Activated T-helper 9 cell treated with anti-CD3 and anti-CD28 coated beads, Interleukin-2, amount 50 U/mL, for 16 hours (primary cell): ENCODE measurements around the gene PRCD.

Experiments used
- DNase-seq: peaks from one replicate; pipeline ENCODE4 v3.0.0-alpha.2; 2020; ENCODE audit warnings: low read depth

The PRCD gene, protein sequence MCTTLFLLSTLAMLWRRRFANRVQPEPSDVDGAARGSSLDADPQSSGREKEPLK

DNA sequence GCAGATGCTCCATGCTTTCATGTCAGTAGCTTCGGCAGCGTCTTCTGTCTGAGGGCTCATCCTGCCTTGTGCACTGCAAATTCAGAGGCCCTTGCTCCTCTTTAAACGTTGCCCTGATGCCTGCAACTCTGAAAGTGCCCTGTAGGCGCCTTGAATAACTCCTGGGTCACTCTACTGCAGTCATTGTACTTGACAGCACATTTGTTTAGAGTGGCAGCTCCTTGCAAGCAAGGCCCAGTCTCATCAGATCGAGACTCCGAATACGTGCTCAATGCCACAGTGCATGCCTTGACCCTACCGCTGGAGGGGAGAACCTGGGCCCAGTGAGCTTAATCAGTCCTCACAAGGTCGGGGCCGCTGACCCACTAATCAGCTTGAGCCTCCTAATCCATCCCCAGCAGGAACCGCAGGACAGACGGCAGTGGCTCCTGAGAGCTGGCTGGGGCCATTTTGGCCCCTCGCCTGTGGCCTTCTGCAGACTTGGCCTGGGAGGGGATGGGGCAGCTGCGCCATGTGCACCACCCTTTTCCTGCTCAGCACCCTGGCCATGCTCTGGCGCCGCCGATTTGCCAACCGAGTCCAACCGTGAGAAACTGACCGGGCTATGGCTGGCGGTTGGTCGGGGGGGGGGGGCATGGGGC is at the start of gene PRCD:
Gene PRCD, plus strand, starts transcription at position 414 of the 641 bp plus-strand sequence. Its CDS starts 98 bp downstream, at position 512.
- no peak for DNase-seq

DNA sequence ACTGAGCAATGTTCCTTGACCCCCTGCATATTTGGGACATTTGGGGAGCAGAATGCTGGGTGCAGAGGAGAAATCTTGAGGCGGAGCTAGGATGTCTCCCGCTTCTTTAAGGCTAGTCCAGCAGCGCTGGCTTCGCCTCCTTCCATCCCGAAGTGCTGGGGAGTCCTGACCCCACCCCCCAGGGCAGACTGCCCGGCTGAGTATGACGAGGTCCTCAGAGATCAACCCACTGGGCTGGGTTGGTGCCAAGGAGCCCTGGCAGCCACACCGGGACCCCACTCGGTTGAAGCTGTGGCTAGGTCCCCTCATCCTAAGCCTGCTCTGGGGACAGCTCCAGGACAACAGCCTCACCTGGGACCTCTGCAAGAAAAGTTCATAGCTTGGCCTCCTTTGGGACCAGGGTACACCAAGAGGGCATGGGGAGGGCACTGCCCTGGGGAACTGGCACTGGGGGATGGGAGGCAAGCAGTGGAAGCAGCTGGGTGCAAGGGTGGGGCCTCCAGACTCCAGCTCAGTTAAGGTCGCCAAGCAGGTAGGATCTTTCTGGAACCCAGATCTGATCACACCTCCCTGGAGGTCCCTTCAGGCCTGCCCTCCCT is 49.6 kb upstream of the PRCD start:
- no peak for DNase-seq

DNA sequence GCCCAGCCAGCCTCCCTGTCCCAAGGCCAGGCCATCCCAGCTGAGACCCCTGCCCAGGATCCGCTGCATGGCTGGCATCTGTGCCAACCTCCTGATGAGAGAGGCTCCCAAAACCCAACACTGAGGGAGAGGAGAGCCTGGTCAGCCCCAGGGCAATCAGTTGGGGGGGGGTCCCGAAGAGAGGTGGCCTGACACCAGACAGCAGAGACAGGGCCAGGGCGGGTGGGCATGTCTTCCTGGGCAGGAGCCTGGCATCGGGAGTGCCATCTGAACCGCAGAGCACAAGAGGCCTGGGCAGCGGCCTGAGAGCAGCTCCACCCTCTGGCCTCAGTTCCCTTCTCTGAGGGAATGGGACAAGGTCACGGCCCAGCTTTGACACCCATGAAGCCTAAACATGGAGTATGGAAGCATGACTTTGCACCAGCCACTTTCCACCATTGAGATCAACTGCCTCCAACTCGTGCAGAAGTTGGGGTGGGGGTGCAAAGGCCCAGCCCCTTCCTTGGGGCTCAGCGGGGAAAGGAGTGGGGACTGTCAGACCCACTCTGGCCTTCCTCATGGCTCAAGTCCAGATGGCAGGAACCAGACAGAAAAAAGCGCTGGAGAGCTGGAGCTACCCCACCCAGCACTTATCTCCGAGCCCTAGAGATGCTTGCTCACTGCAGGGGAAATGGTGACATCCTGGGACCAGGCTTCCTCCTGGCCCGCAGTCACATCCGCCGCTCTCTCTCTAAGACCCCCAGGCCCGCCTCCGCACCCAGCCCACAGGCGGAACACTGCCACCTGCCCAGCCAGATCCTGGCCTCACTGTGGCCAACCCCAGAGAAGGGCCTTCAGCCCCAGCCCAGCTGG is 48.3 kb upstream of the PRCD start:
- DNase-seq: no peak

DNA sequence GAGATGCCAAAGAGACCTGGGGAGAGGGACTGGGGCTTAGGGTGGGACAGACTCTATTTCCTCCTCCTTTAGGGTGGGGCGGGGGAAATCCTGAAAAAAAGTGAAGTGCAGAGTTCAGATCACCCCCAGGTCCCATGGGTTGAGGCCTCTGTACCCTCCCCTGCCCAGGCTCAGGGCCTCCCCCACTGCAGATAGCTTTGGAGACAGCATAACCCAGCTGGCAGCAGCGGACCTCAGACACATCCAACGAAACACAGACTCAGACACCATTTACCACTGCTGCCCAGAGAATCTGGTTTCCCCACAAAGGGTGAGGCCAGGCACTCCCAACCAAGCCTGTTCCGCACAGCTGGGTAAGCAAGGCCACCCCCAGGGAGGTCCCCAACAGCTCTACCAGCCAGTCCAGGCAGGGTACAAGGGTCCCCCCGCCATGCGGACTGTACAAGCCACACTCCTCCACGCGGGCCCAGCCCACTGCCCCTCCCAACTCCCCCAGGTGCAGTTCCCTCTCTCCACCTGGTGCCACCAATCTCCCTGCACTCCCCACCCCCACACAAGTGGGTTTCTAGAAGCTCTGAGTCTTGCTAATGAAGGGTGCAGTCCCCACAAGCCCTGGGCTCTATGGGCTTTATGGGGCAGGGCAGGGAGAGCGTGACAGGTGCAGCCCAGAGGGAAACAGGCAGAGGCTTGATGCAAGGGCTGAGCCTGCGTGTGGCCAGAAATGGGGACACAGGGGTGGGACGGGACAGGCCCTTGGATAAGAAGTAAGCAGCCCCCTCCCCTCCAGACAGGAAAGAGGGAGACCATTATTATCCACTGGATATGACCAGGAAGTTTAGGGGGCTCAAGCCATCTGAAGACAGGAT is 47.5 kb upstream of the PRCD start:
- no peak for DNase-seq

DNA sequence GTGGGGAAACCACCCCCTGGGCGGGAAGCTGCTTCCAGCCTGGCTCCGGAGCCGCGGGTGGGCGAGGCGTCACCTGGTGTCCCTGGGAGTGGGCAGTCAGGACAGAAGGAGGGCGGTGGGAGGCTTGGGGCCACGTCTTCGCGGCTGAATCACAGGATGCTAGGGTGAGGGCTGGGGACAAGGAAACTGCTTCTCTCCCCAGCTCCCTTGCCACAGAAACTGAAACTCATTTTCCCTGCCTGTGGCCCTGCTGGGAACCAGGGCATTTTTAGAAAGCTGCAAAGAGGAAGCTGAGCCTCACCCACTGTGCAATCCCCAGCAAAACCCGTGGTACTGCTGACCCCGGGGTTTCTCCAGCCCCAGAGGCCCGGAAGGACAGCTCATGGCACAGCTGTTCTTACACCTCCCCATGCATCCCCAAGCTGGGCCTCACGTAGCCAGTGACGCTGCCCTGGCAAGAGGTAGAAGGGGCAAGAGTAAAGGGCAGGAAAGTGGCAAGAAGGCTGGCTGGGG is 46.8 kb upstream of the PRCD start:
- DNase-seq: peak; percentile 21

DNA sequence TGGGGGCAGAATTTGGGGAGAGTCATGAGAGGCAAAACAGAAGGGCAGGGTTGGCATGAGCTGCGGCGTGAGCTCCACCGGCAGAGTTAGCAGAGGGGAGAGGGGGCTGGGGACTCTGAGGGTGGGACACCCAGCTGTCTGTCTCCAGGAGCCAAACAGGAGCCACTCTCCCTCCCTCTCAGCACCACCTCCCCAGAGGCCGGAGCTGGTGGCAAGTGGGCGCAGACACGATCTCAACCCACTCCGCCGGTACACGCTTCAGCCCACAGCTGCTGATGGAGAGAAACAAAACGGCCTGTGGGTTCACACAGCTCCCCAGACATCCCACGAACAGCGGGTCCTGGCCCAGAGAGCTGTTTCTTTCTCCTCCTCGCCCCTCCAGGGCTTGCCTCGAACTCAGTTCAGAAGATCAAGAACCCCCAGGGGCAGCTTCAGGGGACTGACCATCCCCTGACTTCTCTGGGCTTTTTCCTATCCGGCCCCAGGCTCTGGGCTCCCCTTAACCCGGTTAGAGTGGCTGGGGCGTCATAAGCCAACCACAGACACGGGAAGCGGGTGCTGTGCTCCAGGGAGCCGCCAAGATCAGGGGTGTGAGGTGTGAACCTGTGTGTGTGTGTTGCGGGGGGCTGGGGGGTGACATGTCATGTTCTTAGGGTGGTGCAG is 46.2 kb upstream of the PRCD start:
- no peak for DNase-seq

DNA sequence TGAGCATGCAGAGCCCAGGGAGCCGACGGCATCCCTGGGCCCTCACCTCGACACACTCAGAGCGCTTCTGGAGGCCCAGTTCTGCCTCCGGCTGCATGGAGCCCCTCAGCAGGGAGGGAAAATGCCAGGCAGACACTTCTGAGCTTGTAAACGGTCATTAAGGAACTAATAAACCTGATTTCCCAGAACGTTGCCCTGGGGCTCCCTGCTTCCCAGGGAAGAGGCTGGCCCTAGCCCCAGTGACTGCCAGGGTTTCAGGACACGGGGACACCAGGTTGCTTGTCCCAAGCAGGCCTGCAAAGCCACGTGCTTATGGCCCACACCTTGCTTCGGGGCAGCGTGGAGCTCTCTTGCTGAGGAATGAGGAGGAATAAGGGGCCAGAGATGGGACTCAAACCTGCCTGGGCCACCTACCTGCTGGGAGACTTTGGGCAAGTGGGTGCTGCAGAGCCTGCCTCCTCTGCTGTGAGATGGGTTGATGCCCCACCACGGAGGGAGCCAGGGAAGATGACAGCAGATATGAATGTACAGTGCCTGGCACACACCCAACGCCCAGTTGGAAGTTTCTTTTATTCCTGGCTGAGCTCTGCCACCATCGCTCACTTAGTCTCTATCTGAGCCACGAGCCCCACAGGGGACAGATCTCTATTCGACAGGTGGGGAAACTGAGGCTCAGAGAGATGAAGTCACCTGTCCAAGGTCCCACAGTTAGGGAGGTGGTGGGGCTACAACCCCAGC is 44.0 kb upstream of the PRCD start:
- DNase-seq: no peak

DNA sequence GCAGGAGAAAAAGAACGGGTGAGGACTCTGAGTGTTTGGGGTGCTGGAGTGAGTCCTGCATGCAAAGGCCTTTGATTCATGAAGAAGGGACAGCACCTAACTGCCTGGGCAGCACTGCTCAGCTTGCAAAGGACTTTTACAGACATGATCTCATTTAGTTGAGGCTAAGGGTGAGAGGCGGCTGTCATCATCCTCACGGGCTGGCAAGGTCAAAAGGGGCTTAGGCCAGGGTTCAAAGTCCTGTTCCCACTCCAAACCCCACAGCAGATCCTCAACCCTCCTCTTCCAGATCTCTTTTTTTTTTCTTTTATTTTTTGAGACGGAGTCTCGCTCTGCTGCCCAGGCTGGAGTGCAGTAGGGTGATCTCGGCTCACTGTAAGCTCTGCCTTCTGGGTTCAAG is 43.4 kb upstream of the PRCD start:
- DNase-seq: no peak

DNA sequence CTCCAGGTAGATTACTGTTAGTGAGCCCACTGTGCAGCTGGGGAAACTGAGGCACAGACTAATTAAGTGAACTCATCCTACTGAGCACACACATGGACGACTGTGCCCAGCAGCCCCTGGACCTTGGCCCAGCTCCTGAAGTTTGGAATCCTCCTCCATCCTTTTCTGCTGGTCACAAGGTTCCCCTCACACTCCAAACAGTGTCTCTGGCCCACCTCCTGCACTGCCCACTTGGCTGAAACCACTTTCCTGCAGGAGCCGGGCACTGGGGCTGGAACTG is 42.2 kb upstream of the PRCD start:
- no peak for DNase-seq

DNA sequence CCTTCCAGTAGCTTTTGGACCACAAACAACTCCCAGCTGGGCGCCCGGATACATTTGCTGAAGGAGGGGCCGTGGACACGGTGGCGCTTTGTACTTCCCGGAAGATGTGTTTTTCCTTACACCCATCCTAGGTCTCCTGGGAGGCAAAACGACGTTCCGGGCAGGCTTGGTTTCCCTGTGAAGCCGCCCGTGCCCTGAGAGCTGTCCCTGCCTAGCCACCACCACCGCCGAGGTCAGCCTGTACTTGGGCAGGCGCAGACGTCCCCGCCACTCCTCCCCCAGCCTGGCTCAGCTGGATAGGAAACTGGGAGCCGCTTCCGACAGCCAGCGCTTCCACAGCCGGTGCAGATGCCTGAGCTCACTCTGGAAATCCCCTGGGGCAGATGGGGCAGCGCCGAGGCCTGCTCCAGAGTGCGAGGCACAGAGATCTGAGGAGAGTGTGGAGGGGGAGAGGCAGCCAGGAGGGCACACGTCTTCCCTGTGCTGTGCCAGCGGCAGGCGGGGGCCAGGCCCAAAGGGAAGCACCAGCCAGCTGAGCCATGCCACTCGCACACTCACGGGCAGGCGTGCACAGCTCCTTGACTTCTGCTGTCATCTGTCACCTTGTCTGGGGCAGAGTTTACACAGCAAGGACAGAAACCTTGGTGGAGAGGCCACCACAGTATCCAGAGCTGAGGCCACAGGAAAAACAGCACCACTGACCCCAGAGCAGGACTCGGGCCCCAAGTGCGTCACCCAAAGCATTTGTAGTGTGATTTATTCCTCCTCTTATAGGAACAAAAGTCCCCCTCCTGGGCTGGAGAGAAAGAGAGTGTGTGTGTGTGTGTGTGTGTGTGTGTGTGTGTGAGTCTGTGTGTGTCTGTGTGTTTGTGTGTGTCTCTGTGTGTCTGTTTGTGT is 41.6 kb upstream of the PRCD start:
- no peak for DNase-seq

DNA sequence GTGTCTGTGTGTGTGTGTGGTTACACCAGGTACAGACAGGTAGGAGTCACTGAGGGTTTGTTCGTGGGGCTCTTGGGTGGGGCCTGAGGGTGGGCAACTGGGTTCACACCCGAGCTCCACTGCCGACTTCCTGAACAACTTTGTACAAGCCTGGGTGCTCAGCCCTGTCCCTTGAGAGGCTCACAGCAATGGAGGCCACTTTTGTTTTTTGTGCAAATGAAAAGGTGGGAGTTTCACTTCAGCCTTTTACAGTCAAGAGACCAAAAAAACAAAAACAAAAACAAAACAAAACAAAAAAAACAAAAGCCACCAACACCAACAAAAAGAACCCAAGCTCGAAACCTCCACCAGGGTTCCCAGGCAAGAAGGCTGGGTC is 41.0 kb upstream of the PRCD start:
- no peak for DNase-seq

DNA sequence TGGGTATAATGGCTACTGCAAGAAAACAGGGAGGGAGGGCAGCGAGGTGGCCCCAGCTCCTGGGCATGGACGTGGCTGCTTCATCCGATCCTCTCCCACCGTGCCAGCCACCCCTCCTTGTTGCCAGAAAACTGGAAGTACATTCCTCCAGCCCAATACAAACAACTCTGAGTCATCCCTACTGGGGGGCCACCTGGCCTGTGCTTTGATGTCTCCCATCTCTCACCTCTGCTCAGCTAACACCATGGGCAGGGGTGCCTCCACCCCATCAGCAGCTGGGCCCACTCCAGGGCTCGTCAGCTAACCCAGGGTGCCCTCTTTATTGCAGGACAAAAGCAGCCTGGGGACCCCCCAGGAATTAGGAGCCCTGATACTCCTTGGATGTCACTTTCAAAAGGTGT is 40.6 kb upstream of the PRCD start:
- no peak for DNase-seq

DNA sequence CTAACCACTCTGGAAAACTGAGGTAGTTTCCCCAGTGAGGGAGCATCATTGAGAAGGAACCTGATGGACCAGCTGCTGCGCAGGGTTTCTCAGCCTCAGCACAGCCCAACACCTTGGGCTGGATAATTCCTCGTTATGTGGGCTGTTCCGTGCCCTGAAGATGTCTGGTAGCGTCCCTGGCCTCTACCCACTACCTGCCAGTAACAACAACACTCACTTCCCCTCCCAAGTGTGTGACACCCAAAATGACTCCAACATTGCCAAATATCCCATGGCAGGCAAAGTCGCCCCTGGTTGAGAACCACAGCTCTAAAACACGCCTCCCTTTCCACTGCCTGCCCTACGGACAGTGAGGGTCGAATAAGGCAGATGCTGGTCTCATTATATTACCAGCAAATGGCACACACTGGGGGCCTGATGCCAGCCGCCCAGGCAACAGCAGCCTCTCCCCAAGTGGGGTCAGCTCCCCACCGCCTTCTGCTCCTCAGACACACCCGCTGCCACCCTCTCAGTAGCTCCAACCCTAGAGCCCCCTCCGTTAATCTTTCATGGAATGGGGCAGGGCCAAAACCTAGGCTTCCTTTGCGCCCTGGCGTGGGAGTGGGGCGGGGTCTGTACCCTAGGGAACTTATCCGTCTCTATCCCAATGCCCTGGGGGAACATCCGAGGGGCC is 39.6 kb upstream of the PRCD start:
- no peak for DNase-seq

DNA sequence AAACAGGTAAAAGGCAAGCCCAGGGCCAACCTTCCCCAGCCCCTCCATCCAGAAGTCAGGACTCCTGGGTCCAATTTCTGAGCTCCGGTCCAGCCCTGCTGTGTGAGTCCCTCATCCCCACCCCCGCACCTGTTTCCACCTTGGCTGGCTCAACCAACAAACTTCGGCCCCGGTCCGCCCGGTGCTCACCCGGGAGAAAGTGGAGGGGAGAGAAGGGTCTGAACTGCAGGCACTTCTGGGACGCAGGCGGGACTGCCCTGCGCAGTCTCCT is 39.2 kb upstream of the PRCD start:
- DNase-seq: no peak

DNA sequence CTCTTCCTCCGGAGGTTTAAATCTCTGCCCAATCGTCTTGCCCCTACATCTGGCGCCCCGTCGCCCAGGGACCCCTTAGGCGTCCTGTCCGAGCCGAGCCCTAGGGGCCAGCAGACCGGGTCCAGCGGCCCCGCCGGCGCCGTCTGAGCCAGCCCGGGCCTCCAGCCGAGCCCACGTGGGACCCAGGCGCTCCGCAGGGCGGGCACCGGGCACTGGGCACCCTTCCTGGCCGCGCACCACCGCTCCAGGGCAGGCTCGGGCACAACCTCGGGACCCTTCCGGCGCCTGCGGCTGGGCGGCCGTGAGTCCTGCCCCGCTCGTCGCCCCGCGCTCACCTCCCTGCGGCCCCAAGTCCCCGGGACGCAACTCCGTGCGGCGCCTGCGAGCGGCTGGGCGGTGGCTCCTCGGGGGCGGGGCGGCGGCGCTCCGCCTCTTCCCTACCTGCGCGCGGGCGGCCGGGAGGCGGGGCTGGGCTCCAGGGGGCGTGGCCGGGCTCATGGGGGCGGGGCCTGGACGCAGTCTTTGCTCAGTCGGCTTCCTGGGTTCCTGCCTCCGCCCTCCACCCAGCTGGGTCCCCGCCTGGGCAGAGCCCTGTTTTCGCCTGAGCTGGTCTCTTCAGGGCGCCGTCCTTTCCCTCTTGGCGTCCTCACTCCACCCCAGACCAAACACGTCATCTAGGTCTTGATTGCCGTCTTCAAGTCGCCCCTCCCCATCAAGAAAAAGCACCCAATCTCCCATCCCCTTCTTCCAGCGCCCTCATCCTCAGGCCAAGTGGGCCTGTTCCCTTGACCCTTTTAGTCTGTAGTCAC is 38.6 kb upstream of the PRCD start, which contains the start of gene RHBDF2:
Gene RHBDF2, minus strand, starts transcription at position 406 of the 809 bp plus-strand sequence. CDS start 19,899 bp downstream, outside the sequence.
- peak; percentile 93 for DNase-seq

DNA sequence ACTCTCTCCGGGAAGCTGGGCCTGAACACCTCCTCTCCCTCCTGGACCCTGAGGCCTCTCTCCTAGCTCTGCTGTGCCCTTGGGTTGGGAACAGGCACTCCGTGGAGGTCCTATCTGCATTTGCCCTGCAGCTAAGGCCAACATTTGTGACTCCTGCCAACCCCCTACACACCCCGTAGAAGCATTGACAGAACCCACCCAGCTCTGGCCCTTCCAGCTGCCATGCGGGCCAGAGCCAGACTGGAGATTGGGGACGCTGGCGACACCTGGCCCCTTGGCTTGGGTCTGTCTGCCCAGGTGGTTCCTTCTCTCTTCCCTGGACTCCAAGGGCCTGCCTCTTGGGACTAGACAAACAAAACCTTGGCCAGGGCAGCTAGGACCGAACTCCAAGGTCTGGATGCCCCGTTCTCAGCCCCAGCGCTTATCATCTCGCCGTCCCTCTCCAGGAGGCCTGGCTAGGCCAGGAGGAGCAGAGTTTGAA is 38.0 kb upstream of the PRCD start:
- no peak for DNase-seq

DNA sequence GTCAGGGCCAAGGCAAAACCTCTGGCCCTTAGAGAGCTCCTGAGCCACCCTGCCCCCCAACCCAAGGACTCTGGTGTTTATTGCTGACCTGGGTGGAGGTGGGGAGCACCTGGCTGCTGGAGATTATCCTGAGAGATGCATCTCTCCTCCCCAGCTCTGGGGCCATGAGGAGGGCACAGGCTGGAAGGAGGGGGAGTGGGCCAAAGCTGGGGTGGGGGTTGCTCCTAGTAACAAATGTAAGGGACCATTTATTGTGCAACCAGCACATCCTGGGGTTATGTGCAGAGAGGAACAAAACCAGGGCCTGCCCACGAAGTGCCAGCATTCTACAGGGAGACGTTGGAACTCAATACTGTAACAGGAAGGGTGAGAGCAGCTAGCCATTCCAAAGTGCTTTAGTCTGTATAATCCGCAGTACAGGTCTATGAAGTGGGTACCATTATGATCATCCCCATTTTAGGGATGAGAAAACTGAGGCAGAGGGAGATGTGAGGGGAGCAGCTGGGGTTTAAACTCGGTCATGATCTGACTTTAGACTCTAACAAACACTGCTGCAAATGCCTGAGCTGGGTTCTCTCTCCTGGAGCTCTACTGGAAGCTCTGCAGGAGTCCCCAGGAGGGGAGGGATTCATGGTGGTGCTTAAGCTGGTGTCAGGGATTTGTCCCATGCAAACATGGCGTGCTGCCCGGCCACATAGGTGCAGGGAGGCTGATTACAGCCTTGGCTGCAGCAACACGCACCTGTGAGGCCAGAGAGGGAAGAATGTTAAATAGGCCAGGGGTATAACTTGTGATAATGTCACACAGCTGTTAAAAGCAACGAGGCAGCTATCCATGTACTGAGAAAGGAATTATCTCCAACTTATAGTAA is 37.3 kb upstream of the PRCD start:
- DNase-seq: no peak
